Right lobe of liver (tissue), 6 donors: ENCODE data around the gene ZFP62. TPM values are rescaled to one million over a fixed set of nuclear protein-coding genes. Genes with fewer than 3 reads are reported as not detected.

Experiments used
- ATAC-seq, 4 donors: fragments of 200-7000 bp; cut with Tn5 transposase; one replicate each; pipeline ENCODE4 v1.9.1; 2020; ENCODE audit warnings: mild to moderate bottlenecking in 4 of 4, moderate library complexity in 4 of 4
- DNase-seq, 3 donors: peaks; one replicate each; pipeline ENCODE4 v3.0.0-alpha.2; 2020
- H3K27ac ChIP-seq, 3 donors: fragments of 200-600 bp; one replicate each; pipeline ENCODE4 v1.8.0; 2022
- H3K27me3 ChIP-seq, 2 donors: fragments of 200-600 bp; one replicate each; pipeline ENCODE4 v1.8.0; 2022
- H3K36me3 ChIP-seq, 4 donors: fragments of 200-600 bp; sonication (generic) in 1 of 4; one replicate each; pipeline versions ENCODE4 v1.5.1 to v1.8.0; 2017 to 2022; ENCODE audit warnings: control low read depth in 1 of 4
- H3K4me1 ChIP-seq, 4 donors: fragments of 200-600 bp; sonication (generic) in 1 of 4; one replicate each; pipeline versions ENCODE4 v1.5.1 to v1.8.0; 2017 to 2022; ENCODE audit warnings: control low read depth in 1 of 4
- H3K4me3 ChIP-seq, 3 donors: fragments of 200-600 bp; one replicate each; pipeline ENCODE4 v1.8.0; 2022
- H3K9me3 ChIP-seq, 4 donors: fragments of 200-600 bp; sonication (generic) in 1 of 4; one replicate each; pipeline versions ENCODE4 v1.5.1 to v1.8.0; 2017 to 2022; ENCODE audit warnings: control low read depth in 1 of 4
- POLR2A ChIP-seq: fragments of 450-650 bp; IDR thresholded peaks from one replicate; pipeline ENCODE4 v1.6.1; 2017; ENCODE audit warnings: antibody characterized with exemption, mild to moderate bottlenecking
- WGBS: methylation state at CpG from one replicate; pipeline ENCODE4 v1.1.6; 2018; ENCODE audit warnings: low coverage, low lambda C conversion rate; ENCODE audit not compliant: insufficient coverage; ENCODE audit errors: missing lambda C conversion rate; 5-methylcytosine and 5-hydroxymethylcytosine counted together
- intact Hi-C, 2 donors: fragments of 100-400 bp; cut with DNase I; formaldehyde crosslinking; loops; one replicate each; pipeline versions ENCODE4 v1.11.2 to v1.14.1; 2022
- total RNA-seq, 6 experiments: library from RNA; depleted of rRNA in 2 of 6; stranded (reverse); fragments of >200 nt in 2 of 6; fragmentation: NEBNext Ultra II Directional in 3 of 6; extraction: Animal tissue kit (Norgen Biotek cat#: 25700) in 3 of 6; gene quantifications; one replicate each; pipeline versions ENCODE4 v1.1.0 to v1.2.4, GENCODE V29; 2016 to 2023
- TF ChIP-seq, protein P1 (sequence below), 4 donors: fragments of 200-600 bp in 3 of 4; fragments of 450-650 bp in 1 of 4; IDR thresholded peaks; one replicate each; pipeline versions ENCODE4 v1.5.1 to v1.8.0; 2016 to 2022; ENCODE audit warnings: antibody characterized with exemption in 4 of 4, mild to moderate bottlenecking in 2 of 4
- donor health status: DM: no; HTN: yes; CAD: no.
- donor health status: DM: no; HTN: no; CAD: no.
- donor health status: DM: no; HTN: no; CAD: no.
- donor health status: DM: no; HTN: yes; CAD: no.
- donor health status: DM: no; HTN: yes; CAD: no.

Gene ZFP62
- total RNA-seq, 6 experiments from 2014 or later = 3.6 to 9.0 (median 6.0) TPM

DNA sequence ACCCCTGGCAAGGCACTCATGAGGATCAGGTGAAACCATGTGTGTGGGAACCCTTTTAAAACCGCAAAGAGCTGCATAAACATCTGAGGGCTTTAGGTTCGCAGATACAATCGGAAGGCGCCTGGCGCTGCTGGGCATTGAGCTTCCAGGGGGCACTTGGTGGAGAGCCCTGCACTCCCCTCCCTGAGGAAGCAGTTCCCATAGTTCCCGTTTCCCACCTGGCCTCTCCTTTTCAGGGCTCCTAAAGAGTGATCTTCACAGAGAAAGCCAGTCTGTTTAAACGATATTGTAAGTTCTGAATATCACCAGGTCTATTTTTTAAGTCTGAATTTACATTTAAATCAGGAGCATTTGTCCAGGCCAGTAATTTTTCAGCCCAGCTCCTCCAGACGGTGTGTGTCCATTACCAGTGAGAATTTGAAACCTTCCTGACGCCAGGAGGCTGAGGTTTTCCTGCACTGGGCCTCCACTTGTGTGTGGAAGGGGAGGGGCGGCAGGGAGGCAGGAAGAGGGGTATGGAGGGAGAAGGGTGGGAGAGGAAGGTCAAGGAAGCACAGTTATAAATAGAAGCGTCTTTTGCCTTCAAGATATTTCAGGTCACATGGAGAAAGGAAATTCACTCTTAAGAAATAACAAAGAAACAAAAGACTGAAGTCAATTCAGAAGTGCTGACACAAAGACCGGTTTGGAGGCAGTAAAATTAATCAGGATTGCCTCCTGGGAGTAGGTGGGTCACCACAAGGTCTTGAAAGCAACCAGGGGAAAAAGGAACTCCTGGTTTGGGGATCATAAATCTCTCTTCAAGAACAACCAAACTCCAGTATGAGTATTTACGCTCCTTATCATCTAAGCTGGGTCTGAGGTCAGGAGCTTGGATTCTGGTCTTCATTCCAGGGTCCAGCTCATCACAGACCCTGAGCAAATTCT lies 44.2 kb downstream of the ZFP62 start:
- peak; percentile 45 for TF ChIP-seq POLR2A
- TF ChIP-seq, protein P1, sequence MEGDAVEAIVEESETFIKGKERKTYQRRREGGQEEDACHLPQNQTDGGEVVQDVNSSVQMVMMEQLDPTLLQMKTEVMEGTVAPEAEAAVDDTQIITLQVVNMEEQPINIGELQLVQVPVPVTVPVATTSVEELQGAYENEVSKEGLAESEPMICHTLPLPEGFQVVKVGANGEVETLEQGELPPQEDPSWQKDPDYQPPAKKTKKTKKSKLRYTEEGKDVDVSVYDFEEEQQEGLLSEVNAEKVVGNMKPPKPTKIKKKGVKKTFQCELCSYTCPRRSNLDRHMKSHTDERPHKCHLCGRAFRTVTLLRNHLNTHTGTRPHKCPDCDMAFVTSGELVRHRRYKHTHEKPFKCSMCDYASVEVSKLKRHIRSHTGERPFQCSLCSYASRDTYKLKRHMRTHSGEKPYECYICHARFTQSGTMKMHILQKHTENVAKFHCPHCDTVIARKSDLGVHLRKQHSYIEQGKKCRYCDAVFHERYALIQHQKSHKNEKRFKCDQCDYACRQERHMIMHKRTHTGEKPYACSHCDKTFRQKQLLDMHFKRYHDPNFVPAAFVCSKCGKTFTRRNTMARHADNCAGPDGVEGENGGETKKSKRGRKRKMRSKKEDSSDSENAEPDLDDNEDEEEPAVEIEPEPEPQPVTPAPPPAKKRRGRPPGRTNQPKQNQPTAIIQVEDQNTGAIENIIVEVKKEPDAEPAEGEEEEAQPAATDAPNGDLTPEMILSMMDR (IDR thresholded peaks at IDR 0.05) = no peak
- intact Hi-C loops = no loop called here
- H3K4me1 ChIP-seq = no peaks in the 10 kb centered on the region
- no peaks in the 10 kb centered on the region for H3K9me3 ChIP-seq
- ATAC-seq (peak; percentile 52 to 72 (median 62)), DNase-seq (peak in 2 of 3 donors; percentile 67 to 71)
- no peaks in the 10 kb centered on the region for H3K36me3 ChIP-seq
- 56% methylated on average over 13 of the region's 13 CpGs for WGBS
- no peak overlapping the region for H3K4me3 ChIP-seq
- H3K27me3 ChIP-seq = no peaks in the 10 kb centered on the region
- peak overlapping the region; percentile 46 to 98 (median 93) for H3K27ac ChIP-seq

DNA sequence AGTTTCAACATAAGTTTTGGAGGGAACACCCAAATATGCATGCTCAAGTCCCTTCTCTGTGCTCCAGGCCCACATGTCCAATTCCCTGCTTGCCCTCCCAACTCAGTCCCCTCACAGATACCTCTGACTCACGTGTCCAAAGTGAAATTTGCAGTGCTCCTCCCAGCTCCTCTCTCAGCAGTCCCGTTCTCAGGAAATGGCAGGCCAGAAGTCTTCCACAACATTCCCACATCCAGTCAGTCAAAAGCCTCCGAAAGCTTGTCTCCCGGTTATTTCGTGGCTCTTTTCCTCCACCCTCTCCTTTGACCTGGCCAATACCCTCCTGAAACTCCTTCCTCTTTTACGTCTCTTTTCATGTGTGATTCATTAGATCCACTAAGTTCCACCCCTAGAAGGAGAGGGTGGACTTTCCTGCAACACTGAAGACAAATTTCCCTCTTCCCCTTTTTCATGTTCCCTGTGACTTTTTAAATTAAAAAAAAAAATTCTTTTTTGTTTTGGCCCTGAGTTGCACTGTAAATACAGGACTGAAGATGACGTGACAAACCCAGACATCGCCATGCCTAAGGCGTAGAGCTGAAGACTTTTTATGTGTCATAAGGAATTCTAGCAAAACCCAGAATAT lies 45.7 kb downstream of the ZFP62 start:
- TF ChIP-seq POLR2A = peak; percentile 73
- TF ChIP-seq, protein P1 (IDR thresholded peaks at IDR 0.05) = no peak
- peak overlapping the region; percentile 46 to 98 (median 93) for H3K27ac ChIP-seq
- no peak for DNase-seq

GRCh38 chr5:180813420-180813819 lies 47.7 kb downstream of the ZFP62 start:
- Histone ChIP-seq H3K27ac (peak overlapping the region; percentile 46 to 98 (median 93)), H3K9me3 (no peaks in the 10 kb centered on the region), H3K4me1 (peaks cover 0 to 17% (median 2%) of the 10 kb centered on the region in 4 donors), H3K27me3 (no peaks in the 10 kb centered on the region), H3K4me3 (peak overlapping the region; percentile 17 to 39 (median 27)), H3K36me3 (no peaks in the 10 kb centered on the region)
- intact Hi-C loops = no loop called here
- ATAC-seq (no peak), DNase-seq (no peak)
- WGBS = 49% methylated on average over 5 of the region's 5 CpGs
- TF ChIP-seq, protein P1 (IDR thresholded peaks at IDR 0.05) = peak in 2 of 4 donors; percentile 9 to 15
- TF ChIP-seq POLR2A = no peak

More for the DNA sequence above, 45.7 kb downstream of the ZFP62 start:
- no peaks in the 10 kb centered on the region for H3K27me3 ChIP-seq
- WGBS = 48% methylated on average over 9 of the region's 9 CpGs
- H3K4me1 ChIP-seq = peaks cover 0 to 8% (median 0%) of the 10 kb centered on the region in 4 donors
- H3K9me3 ChIP-seq = no peaks in the 10 kb centered on the region
- intact Hi-C loops = no loop called here
- no peaks in the 10 kb centered on the region for H3K36me3 ChIP-seq
- peak overlapping the region; percentile 17 to 39 (median 27) for H3K4me3 ChIP-seq
- ATAC-seq = peak in 3 of 4 donors; percentile 18 to 22 (median 22)

DNA sequence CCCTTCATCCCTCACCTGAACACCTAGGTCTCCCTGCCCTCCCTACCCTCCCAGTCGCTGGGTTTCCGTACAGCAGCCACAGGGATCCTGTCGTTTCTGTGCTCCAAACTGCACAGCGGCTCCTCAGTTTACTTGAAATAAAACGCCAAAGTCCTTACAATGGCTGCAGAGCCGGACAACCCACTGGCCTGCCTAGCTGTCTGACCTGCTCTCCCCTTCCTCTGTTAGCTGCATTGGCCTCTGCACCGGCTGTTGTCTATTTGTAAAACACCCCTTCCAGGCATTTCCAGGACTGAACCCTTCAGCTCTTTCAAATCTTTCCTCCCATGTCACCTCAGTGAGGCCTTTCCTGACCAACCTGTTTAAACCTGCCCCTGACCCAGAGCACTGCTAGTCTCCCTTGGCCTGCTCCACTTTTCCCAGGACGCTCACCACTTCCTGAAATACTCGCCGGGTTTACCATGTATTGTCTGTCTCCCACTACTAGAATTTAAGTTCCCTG lies 49.4 kb downstream of the ZFP62 start:
- Histone ChIP-seq H3K36me3 (no peaks in the 10 kb centered on the region), H3K27ac (peak overlapping the region; percentile 93 to 98 (median 93)), H3K4me1 (peaks cover 0 to 31% (median 5%) of the 10 kb centered on the region in 4 donors), H3K9me3 (no peaks in the 10 kb centered on the region), H3K27me3 (no peaks in the 10 kb centered on the region), H3K4me3 (peak overlapping the region; percentile 54 to 82 (median 80))
- no peak for TF ChIP-seq POLR2A
- TF ChIP-seq, protein P1 (IDR thresholded peaks at IDR 0.05) = no peak
- intact Hi-C loops = no loop called here
- 54% methylated on average over 6 of the region's 10 CpGs for WGBS
- DNase-seq = peak in 1 of 3 donors; percentile 44
- no peak for ATAC-seq
